CD1c-positive myeloid dendritic cell (primary cell): Measurements from ENCODE around the gene SUPT4H1.
A peak's percentile ranks its signal among the peaks of the same experiment; 100 is the strongest.
"Not testable (repeated sequence)": the region's sequence is repeated elsewhere in the genome, so short reads cannot be mapped to it uniquely, and the experiment has no call there.

Source experiments
- DNase-seq: peaks from one replicate; pipeline ENCODE4 v3.0.0-alpha.2; 2016; ENCODE audit errors: extremely low spot score

Gene SUPT4H1

DNA sequence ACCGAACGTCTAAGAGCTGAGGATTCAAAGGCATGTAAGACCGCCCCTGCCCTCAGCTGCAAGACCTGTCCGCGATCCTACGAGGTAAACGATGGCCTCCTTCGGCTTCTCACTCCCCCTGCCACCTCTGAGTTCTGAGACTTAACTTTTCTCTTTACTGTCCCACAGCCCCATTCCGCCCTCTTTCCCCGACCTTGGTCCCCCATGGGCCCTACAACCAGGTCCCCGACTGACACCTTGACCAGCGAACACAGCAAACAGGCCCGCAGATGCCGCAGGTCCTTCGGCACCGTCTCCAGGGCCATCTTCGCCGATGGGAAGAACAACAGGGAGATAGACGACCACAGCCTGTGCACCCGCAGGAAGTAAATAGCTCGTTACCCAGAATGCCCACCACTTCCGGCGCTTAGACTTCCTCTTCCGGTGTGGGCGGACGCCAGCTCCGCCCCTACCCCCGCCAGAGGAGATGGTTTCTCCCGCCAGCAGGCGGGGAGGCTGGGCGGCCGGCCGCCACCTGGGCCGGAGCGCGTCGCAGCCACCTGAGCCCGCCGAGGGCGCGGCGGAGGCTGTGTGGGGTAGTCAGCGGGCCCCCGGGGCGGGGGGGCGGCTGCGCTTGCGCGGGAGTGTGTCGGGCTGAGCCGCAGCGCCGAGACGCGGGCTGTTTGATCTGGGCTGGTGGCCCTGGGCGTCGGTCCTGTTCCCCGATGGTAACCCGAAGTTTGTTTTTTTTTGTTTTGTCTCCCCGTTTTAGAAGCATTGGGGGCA is at the start of gene SUPT4H1:
SUPT4H1 (minus strand) TSS at position 371 of the 765 bp plus-strand sequence; CDS start at position 305, 66 bp downstream.
- DNase-seq = peak; percentile 97

DNA sequence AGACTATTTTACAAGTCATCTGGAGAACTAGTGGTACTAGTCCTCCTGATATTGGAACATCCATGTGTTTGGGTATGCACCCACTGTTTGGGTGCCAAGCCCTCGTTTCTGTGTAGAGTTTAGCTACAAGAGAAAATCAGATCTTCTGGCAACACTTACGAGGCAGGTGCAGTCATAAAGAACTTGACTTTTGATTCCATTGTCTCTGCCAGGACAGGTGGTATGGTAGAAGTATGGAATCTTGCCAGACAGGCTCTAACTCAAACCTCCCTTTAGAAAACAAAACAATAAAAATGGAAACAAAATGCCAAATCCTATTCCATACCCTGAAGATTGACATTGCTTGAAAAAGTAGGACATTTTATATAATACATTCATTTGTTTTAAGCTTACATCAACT is 49.3 kb upstream of the SUPT4H1 start:
- DNase-seq = no peak

DNA sequence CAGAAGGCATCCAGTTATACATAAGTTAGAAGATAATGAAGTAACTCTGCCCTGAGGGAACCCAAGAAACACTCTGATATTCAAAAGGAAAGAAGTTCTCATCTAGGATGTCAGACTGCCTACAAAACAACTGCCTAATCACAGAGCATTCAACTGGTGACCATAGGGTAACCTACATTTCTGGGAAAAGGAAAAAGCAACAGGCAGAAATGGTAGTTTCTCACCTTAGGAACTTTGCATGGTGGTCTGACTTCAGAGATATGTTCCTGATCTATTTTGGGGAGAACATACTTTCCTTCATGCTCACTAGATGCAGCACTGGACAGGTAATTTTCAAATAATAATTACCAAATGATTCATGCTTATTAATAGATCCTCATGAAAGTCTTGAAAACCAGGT is 48.8 kb upstream of the SUPT4H1 start:
- no peak for DNase-seq

DNA sequence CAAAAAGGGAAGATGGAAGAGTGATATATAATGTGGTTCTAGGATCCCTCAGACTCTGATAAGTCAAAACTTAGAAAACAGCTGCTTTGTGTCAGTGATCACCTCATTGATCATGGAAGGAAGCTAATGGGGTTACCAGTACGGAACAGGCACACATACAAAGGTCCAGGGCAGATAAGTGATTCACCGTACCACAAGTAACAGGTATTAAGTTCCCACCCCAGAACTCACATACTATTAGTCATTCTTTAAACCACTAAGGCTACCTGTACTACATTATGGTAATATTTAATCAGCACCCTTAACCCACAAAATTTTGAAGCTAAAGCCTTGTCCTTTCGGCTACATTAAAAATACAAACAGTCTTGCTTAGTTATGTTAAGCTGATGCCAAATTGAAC is 48.0 kb upstream of the SUPT4H1 start:
- no peak for DNase-seq

DNA sequence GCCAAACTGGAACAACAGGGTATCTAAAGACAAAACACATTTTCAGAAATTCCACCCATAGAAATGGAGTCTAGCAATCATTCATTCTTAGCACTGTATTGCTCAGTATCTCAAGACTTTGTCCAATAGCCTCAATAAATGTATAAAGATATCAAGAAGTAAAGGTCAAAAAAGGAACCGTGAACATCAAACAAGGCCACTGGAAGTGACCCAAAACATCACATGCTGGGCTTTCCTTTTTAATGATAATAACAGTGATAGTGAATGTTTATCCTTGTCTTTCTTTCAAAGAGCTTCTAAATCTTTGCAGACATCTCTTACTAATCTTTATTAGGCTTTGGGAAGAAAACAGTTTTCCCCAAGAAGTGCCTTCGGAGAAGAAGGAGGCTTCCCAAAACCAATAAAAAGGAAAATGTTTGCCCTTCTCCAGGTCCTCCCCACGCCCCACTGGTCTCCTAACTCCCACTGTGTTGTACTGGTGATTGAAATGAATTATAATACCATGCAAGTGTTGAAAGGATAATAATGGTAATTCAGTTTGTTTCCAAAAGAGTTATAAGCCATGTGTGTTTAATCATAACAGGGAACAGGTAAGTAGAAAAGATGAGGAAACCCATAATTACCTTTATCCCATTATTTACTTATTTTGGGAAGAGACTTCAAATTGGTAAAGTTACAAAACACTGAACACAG is 46.7 kb upstream of the SUPT4H1 start:
- no peak for DNase-seq

GRCh38 chr17:58397421-58397820 is 45.4 kb upstream of the SUPT4H1 start:
- DNase-seq = not testable (repeated sequence)

GRCh38 chr17:58396173-58396572 is 44.2 kb upstream of the SUPT4H1 start:
- DNase-seq = no peak

DNA sequence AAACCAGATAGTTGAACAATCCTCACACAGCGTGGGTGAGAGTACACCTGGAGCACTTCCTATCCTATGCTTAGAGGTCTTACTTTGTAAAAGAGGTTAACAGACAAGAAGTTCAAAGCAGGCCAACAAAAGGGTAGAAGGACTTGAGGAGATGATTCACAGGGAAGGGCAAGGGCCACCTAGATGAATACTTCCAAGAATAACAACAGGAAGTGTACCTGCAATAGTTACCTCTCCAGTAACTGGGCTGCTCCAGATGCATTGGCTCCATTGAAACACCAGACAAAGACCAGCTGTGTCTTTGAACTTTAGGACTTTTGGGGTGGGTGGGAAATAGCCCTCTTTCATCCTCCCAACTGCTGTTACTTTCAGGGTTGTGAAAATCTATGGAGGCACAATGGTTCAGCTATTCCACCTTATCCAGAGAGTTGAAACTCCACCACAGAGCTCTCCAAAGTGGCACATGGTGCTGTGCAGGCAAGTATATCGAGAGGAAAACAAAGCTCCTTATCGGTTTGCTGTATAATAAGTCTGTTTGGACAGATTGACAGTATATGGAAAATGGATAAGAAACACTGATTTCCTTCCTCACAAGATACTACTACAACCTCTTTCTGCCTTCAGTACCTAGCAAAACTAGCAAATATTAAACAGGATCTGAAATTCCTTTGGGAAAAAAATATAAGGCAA is 42.7 kb upstream of the SUPT4H1 start:
- no peak for DNase-seq

DNA sequence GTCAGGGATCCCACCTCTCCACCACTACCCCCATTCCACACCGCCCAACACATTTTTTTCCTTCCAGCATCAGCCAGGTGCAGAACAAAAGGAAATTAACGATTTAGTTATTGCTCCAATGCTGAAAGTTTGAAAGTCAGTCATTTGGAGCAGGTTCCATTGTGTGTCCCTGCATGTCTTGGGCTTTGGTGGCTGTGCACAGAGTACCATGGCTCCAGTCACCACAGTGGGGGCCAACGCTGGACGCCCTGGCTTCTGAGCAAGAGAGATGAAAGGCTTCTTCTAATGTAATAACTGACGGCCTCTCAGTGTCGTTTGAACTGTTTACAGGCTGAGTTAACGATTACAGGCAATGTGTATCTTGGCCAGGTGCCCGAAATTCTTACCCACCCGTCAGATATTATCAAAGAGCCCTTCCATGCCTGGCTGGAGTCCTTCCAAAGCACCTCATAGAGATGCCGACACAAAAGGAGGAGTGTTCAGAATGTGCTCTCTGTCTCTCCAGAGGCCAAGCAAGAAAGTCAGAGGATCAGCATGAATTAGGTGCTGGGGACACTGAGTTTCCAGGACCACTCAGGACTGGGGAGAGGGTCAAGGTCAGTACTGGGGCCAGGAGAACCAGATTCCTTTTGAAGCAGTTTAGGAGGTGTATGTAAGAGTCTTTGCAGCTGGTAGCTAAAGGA is 39.4 kb upstream of the SUPT4H1 start:
- no peak for DNase-seq

- DNase-seq = no peak
These were observed 38.9 kb upstream of the SUPT4H1 start for GRCh38 chr17:58390884-58391283.

GRCh38 chr17:58388302-58389190 is 36.5 kb upstream of the SUPT4H1 start:
- no peak for DNase-seq

- DNase-seq = no peak
These were observed 35.8 kb upstream of the SUPT4H1 start for GRCh38 chr17:58387834-58388233.

DNA sequence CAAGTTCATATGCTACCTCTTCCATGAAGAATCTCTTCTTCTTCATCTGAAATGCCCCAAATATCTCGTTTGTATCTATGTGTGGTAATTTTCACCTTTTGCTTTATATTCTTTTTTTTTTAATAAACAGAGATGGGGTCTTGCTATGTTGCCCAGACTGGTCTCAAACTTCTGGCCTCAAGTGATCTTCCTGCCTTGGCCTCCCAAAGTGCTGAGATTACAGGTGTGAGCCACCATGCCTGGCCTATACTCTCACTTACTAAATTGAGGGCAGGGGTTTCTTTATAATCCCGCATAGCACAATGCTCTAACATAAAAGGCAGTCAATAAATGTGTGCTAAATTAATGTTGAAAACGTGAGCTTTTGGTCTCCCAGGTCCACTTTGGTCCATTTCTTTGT is 34.7 kb upstream of the SUPT4H1 start:
- no peak for DNase-seq

GRCh38 chr17:58385359-58385899 is 33.4 kb upstream of the SUPT4H1 start:
- no peak for DNase-seq

GRCh38 chr17:58384897-58385296 is 32.9 kb upstream of the SUPT4H1 start:
- peak; percentile 29 for DNase-seq

GRCh38 chr17:58383892-58384462 is 32.0 kb upstream of the SUPT4H1 start:
- peak; percentile 20 for DNase-seq

- DNase-seq = no peak
These were observed 30.9 kb upstream of the SUPT4H1 start for GRCh38 chr17:58382872-58383242.

DNA sequence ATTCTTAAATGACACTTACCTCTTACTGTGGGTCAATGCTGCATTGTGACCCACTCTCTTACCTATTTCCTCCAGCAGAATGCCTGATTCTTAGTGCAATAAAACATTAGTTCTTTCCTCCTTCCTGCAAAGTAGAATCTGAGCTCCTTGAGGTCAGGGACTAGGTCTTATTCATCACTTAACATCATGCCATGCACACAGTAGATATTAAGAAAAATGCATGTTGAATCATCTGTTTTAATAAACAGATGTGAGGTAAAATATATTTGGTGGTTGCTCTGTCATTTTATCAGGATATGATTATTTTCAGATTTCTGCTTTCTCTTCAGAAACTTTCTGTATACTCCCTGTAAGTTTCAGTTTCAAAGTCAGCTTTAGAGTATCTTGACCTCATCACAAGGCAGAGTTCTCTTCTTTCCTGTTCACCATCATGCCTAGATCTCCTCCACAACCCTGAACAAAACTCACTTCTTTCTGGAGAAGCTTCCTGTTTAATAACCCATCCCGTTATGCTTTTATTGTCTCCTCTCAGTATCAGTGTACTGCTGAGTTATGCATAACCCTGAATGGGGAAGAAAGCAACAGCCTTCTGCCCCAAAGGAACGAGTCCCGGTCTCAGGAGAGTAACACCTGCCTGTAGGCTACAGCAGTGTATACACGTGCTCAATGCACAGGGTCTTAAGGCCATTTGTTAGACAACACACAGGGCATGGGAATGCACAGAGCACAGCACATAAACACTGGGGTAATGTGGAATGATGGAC is 30.3 kb upstream of the SUPT4H1 start:
- DNase-seq = no peak

DNA sequence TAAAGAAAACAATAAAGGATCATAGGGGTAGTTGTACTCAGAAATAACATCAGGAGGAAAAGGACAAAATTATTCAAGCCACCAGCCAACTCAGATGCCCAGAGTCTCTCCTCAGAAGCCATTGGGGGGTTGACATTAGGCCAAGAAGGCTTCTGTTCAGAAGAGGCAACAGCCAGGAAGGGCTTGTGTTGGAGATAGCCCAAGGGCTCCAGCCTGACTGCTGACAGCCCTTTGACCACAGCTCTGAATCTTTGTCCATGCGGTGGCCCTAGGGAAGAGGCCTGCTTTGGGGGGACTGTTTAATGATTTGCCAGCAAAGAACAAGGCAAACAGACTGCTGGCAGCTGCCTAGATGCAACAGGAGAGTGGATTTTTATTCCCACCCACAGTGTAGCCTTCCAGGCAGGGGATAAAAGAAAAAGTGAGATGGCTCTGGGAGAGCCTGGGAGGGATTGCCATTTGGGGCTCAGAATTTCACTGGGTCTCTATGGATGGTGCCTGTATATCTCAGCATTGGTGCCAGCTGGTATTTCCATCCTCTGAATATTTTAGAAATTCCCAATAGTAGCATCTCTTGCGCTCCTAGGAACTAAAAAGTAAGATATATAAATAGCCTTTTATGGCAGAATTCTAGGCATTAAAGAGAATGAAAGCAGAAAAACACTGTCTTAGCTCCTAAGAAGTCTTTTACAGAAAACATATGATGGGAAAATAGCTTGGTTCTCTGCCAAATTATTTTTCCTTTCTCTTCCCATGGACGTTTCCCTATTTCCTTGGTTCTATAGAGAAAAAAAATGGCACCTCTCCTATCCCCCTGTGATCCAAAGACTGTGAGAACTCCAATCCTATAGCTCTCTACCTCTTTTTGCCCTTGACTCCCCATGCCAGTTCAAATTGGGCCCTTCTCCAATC is 29.4 kb upstream of the SUPT4H1 start:
- no peak for DNase-seq
